Pancreas (tissue), 10 donors: ENCODE results near the gene MLPH. TPM values are rescaled to one million over a fixed set of nuclear protein-coding genes. Genes with fewer than 3 reads are reported as not detected.

Experiments
- ATAC-seq, 4 donors: fragments of 200-7000 bp; cut with Tn5 transposase; one replicate each; pipeline versions ENCODE4 v1.8.0 to v1.9.1; 2020; ENCODE audit warnings: mild to moderate bottlenecking in 4 of 4, moderate library complexity in 4 of 4
- DNase-seq, 6 donors: peaks; one replicate each; pipeline ENCODE4 v3.0.0-alpha.2; 2020
- FAIRE-seq: peaks from 2 replicates; lab custom pipeline; 2012; peaks lifted over from hg19 to GRCh38; lab: Jason Lieb, UNC
- H3K27ac ChIP-seq, 4 donors: fragments of 200-600 bp; sonication (generic); 1 replicate in 3 of 4; 2 replicates in 1 of 4; pipeline versions ENCODE4 v1.5.0 to v1.8.0; 2020
- H3K27me3 ChIP-seq, 4 donors: fragments of 200-600 bp; one replicate each; pipeline ENCODE4 v1.8.0; 2021
- H3K36me3 ChIP-seq, 3 donors: fragments of 200-600 bp; sonication (generic) in 1 of 3; one replicate each; pipeline versions ENCODE4 v1.5.0 to v1.8.0; 2020 to 2021
- H3K4me1 ChIP-seq, 3 donors: fragments of 200-600 bp; one replicate each; pipeline ENCODE4 v1.8.0; 2021
- H3K4me3 ChIP-seq, 4 donors: fragments of 200-600 bp; sonication (generic) in 2 of 4; one replicate each; pipeline versions ENCODE4 v1.5.0 to v1.8.0; 2020 to 2021
- H3K9me3 ChIP-seq, 4 donors: fragments of 200-600 bp; one replicate each; pipeline ENCODE4 v1.8.0; 2021
- WGBS, 2 donors: extraction: QIAGEN DNeasy Blood & Tissue Kit; methylation state at CpG; one replicate each; pipeline ENCODE4 v1.1.7; 2013; 5-methylcytosine and 5-hydroxymethylcytosine counted together
- intact Hi-C, 3 donors: fragments of 100-400 bp; cut with DNase I; formaldehyde crosslinking; loops; one replicate each; pipeline versions ENCODE4 v1.11.1 to v1.14.2; 2022
- microRNA-seq, 2 donors: library from miRNA; unstranded; fragments of <30 nt; microRNA quantifications; one replicate each; pipeline versions ENCODE4 to v1.1.0, GENCODE V29; 2019 to 2020
- polyA plus RNA-seq, 2 donors: library from polyadenylated mRNA; stranded (reverse); fragments of 200-250 nt; gene quantifications; one replicate each; pipeline ENCODE4 v1.2.3, GENCODE V29; 2013
- total RNA-seq, 6 donors: library from RNA; stranded (reverse); fragmentation: NEBNext Ultra II Directional in 4 of 6; extraction: Animal tissue kit (Norgen Biotek cat#: 25700) in 4 of 6; gene quantifications; one replicate each; pipeline versions ENCODE4 v1.2.1 to v1.2.4, GENCODE V29; 2021 to 2023
- TF ChIP-seq, protein P1 (sequence below), 4 donors: fragments of 200-600 bp; sonication (generic) in 3 of 4; IDR thresholded peaks; one replicate each; pipeline versions ENCODE4 v1.5.0 to v1.8.0; 2021; ENCODE audit warnings: antibody characterized with exemption in 4 of 4
- donor health status: healthy with polysubstance abuse.
- donor health status: DM: no; HTN: no; CAD: no; lungs with moderate emphysema.
- donor health status: DM: no; HTN: no; CAD: no.
- donor health status: control.
- donor health status: control.
- donor health status: Bipolar disorder and iron deficiency.
- donor health status: DM: yes; HTN: yes; CAD: no.
- donor health status: DM: no; HTN: no; CAD: no.
- donor health status: DM: no; HTN: no; CAD: no.
- donor health status: DM: yes; HTN: yes; CAD: no.

The MLPH gene
- total and polyA plus RNA-seq, 8 donors = 6.2 to 45.2 (median 19.3) TPM

- Histone ChIP-seq H3K27ac (no peak overlapping the region), H3K4me3 (no peak overlapping the region), H3K36me3 (no peaks in the 10 kb centered on the region), H3K27me3 (no peaks in the 10 kb centered on the region), H3K9me3 (no peaks in the 10 kb centered on the region), H3K4me1 (no peaks in the 10 kb centered on the region)
- intact Hi-C loops = no loop called here
- ATAC-seq (no peak), FAIRE-seq (no peak), DNase-seq (peak in 1 of 6 donors; percentile 16)
- 85 to 87% methylated on average over 11 of the region's 11 CpGs for WGBS, 2 donors
- TF ChIP-seq, protein P1, sequence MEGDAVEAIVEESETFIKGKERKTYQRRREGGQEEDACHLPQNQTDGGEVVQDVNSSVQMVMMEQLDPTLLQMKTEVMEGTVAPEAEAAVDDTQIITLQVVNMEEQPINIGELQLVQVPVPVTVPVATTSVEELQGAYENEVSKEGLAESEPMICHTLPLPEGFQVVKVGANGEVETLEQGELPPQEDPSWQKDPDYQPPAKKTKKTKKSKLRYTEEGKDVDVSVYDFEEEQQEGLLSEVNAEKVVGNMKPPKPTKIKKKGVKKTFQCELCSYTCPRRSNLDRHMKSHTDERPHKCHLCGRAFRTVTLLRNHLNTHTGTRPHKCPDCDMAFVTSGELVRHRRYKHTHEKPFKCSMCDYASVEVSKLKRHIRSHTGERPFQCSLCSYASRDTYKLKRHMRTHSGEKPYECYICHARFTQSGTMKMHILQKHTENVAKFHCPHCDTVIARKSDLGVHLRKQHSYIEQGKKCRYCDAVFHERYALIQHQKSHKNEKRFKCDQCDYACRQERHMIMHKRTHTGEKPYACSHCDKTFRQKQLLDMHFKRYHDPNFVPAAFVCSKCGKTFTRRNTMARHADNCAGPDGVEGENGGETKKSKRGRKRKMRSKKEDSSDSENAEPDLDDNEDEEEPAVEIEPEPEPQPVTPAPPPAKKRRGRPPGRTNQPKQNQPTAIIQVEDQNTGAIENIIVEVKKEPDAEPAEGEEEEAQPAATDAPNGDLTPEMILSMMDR (IDR thresholded peaks at IDR 0.05) = no peak
Measured at GRCh38 chr2:237604391-237604790, 117.3 kb downstream of the MLPH start.

Small RNAs within 50 kb of the gene (microRNA-seq; reads per million reads assigned to microRNA genes)
- gene MIR6811 = 0 to 0.39 reads per million in 2 donors

Other genes with a start within 250 kb of the MLPH start
- 100 to 1,000 TPM in 1 of 6 donors, 10 to 100 TPM in 3, 1 to 10 TPM in 2; 9.7 to 249 (median 53.5) TPM for gene COL6A3, start 73.1 kb upstream of the MLPH start, total RNA-seq
- 1 to 10 TPM; 5.0 to 9.0 TPM for gene COL6A3, start 73.1 kb upstream of the MLPH start, polyA plus RNA-seq
- not detected for gene PRLH, start 79.3 kb downstream of the MLPH start, total RNA-seq
- gene PRLH, start 79.3 kb downstream of the MLPH start, polyA plus RNA-seq = not detected
- 10 to 100 TPM; 19.2 to 40.5 (median 28.2) TPM for gene RAB17, start 103.5 kb downstream of the MLPH start, total RNA-seq
- 100 to 1,000 TPM in 1 of 2 donors, 10 to 100 TPM in 1; 97.9 to 130 TPM for gene RAB17, start 103.5 kb downstream of the MLPH start, polyA plus RNA-seq
- gene LRRFIP1, start 140.3 kb downstream of the MLPH start, total RNA-seq = 10 to 100 TPM; 18.4 to 55.0 (median 33.4) TPM
- 10 to 100 TPM; 22.3 to 33.7 TPM for gene LRRFIP1, start 140.3 kb downstream of the MLPH start, polyA plus RNA-seq